SH-SY5Y (cell line): ENCODE data around the gene DDX41.

Experiments
- GATA2 ChIP-seq: IDR thresholded peaks from 2 replicates; pipeline ENCODE4 v1.6.1; 2011; ENCODE audit warnings: mild to moderate bottlenecking, low read depth, low read length
- GATA3 ChIP-seq: IDR thresholded peaks from 2 replicates; pipeline ENCODE4 v1.6.1; 2011; ENCODE audit warnings: low read depth, mild to moderate bottlenecking, low read length, moderate library complexity

- TF ChIP-seq GATA3 (no peak), GATA2 (no peak)
Measured at GRCh38 chr5:177507596-177508220, 9.1 kb downstream of the DDX41 start.
